GM23338 (cell line): Measurements from ENCODE around the gene EVI2B.

Source experiments
- CREB1 ChIP-seq: fragments of 250-450 bp; sonication (Bioruptor Pico); IDR thresholded peaks from 2 replicates; pipeline ENCODE4 v1.5.0; 2020; ENCODE audit warnings: low read depth, mild to moderate bottlenecking, moderate library complexity
- CTCF ChIP-seq, 2 experiments: fragments of 200-600 bp in 1 of 2; sonication (generic) in 1 of 2; conservative IDR thresholded peaks; 2 replicates each; pipeline versions ENCODE4 v1.5.1 to v1.6.1; 2016 to 2017; ENCODE audit warnings: antibody characterized with exemption in 2 of 2, low read depth in 2 of 2, mild to moderate bottlenecking in 2 of 2, moderate library complexity in 1 of 2
- ETS1 ChIP-seq: IDR thresholded peaks from 2 replicates; pipeline ENCODE4 v1.6.1; 2016; ENCODE audit warnings: antibody characterized with exemption
- EZH2 ChIP-seq: fragments of 200-600 bp; sonication (generic); IDR thresholded peaks from one replicate; pipeline ENCODE4 v1.8.0; 2017; ENCODE audit warnings: antibody characterized with exemption, mild to moderate bottlenecking, low read depth; ENCODE audit not compliant: unreplicated experiment
- EZH2phosphoT487 ChIP-seq: fragments of 200-600 bp; sonication (generic); IDR thresholded peaks from one replicate; pipeline ENCODE4 v1.8.1; 2018; ENCODE audit warnings: antibody characterized with exemption; ENCODE audit not compliant: unreplicated experiment
- JUNB ChIP-seq: IDR thresholded peaks from one replicate; pipeline ENCODE4 v1.6.1; 2016; ENCODE audit warnings: antibody characterized with exemption; ENCODE audit not compliant: unreplicated experiment
- NANOG ChIP-seq: IDR thresholded peaks from 2 replicates; pipeline ENCODE4 v1.6.1; 2016; ENCODE audit warnings: antibody characterized with exemption, borderline replicate concordance
- POLR2AphosphoS5 ChIP-seq: IDR thresholded peaks from 2 replicates; pipeline ENCODE4 v1.6.1; 2016; ENCODE audit warnings: antibody characterized with exemption, low read depth
- REST ChIP-seq: IDR thresholded peaks from one replicate; pipeline ENCODE4 v1.6.1; 2018; ENCODE audit warnings: antibody characterized with exemption; ENCODE audit not compliant: unreplicated experiment
- ZNF114 ChIP-seq: fragments of 250-450 bp; sonication (Bioruptor Pico); IDR thresholded peaks from 2 replicates; pipeline ENCODE4 v1.5.0; 2020; ENCODE audit warnings: mild to moderate bottlenecking, moderate library complexity

- TF ChIP-seq CTCF (conservative IDR thresholded peaks at IDR 0.05; ENCODE audit: low read depth in 2 of 2) (no peak), POLR2AphosphoS5 (no peak), EZH2phosphoT487 (no peak), JUNB (no peak), EZH2 (no peak), ETS1 (no peak), REST (no peak), CREB1 (CRISPR knock-in tag) (no peak), NANOG (no peak), ZNF114 (CRISPR knock-in tag) (no peak)
Measured at GRCh38 chr17:31274252-31274651, 39.6 kb downstream of the EVI2B start.
